GM12801 (cell line): Measurements from ENCODE around the gene HERC5.

ENCODE experiments used
- TF ChIP-seq, protein P1 (sequence below): IDR thresholded peaks from one replicate; pipeline ENCODE4 v1.5.1; 2011; ENCODE audit warnings: control low read depth; ENCODE audit not compliant: insufficient read length; ENCODE audit errors: extremely low read depth

The HERC5 gene

DNA sequence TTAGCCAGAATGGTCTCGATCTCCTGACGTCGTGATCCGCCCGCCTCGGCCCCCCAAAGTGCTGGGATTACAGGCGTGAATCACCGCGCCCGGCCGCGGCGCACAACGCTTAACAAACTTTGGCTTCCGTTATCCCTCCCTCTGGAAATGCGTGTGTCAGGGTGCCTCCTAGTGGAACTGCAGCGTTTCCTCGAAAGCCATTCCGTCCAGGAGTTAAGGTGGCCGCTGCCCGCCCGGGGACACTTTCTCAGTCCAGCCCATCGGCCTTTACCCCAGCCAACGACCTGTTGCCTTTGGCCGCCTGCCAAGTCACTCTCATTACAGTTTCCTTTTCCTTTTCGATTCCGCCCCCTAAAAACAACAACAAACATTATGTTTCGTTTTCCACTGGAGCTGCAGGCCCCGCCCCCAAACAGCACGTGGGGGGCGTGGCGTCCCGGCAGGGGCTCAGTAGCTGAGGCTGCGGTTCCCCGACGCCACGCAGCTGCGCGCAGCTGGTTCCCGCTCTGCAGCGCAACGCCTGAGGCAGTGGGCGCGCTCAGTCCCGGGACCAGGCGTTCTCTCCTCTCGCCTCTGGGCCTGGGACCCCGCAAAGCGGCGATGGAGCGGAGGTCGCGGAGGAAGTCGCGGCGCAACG lies at the start of gene HERC5:
Gene HERC5 (plus strand): TSS at position 450 of the 637 bp plus-strand sequence. CDS start 151 bp downstream, at position 601.
- TF ChIP-seq, protein P1, sequence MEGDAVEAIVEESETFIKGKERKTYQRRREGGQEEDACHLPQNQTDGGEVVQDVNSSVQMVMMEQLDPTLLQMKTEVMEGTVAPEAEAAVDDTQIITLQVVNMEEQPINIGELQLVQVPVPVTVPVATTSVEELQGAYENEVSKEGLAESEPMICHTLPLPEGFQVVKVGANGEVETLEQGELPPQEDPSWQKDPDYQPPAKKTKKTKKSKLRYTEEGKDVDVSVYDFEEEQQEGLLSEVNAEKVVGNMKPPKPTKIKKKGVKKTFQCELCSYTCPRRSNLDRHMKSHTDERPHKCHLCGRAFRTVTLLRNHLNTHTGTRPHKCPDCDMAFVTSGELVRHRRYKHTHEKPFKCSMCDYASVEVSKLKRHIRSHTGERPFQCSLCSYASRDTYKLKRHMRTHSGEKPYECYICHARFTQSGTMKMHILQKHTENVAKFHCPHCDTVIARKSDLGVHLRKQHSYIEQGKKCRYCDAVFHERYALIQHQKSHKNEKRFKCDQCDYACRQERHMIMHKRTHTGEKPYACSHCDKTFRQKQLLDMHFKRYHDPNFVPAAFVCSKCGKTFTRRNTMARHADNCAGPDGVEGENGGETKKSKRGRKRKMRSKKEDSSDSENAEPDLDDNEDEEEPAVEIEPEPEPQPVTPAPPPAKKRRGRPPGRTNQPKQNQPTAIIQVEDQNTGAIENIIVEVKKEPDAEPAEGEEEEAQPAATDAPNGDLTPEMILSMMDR = no peak

DNA sequence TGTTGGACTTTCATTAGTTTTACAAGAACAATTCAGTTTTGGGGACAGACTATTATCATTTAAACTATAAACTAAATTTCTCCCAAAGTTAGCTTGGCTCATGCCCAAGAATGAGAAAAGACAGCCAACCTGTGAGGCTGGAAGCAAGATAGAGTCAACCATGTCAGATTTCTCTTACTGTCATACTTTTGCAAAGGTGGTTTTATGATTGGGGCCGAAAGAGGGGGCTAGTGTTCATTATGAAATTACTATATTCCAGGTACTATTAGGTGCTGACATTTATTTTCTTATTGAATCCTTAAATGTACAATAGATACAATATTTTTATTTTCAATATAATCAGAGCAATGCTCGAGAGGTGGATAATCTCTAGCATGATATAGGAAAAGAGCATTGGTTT lies 47.7 kb upstream of the HERC5 start:
- TF ChIP-seq, protein P1 = no peak

DNA sequence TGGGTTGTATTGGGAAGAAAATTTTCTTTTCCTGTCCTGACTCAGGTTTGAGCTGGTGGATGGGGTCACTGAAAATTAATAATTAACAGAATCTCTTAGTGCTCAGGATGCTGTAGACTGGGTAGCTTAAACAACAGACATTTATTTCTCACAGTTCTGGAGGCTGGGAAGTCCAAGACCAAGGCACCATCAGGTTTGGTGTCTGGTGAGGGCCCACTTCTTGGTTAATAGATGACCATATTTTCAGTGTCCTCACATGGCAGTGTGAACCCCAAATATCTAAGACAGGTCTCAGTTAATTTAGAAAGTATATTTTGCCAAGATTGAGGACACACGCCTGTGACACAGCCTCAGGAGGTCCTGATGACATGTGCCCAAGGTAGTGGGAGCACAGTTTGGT lies 47.1 kb upstream of the HERC5 start:
- TF ChIP-seq, protein P1 = no peak

DNA sequence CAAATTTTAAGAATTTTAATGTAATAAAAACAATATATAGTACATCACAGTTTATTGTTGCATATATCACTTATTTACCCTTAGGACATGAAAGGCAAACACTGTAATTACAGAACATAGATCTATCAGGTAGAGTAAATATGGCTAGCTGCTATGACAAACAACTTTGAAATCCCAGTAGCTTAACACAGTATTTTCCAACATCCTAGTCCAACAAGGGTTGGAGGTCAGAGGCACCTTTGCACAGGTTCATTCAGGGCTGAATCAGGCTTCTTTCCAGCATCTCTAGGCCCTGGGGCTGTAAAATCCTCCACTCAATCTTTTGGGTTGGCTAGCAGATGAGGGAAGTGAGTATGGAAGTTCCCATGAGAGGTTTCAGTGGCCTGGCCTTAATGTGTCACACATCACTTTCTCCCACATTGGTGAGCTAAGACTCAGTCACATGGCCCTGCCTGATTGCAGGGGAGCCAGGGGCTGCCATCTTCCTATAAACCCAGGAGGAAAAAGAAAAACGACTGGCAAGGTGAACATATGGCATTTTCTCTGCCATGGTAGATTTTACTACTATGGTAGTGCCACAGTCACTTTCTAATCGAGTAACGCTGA lies 45.3 kb upstream of the HERC5 start:
- TF ChIP-seq, protein P1 = no peak

DNA sequence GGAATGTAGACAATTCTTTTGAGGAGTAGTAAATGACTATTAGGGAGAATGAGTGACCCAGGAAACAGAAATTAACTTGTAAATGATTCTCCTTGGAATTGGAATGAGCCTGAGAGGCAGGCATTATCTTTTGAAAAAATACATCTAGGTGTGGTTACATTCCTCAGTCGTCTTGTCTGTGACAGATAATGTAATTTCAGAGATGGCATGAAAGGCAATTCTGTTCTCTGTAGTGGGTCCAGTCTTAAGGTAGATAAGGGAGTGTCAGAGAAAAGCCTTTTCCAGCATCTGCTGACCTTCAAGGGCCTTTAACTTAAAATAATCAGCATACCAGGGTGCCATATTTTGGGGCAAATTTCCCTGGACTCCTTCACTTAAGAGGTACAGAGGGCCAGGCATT lies 43.1 kb upstream of the HERC5 start:
- TF ChIP-seq, protein P1 = no peak

DNA sequence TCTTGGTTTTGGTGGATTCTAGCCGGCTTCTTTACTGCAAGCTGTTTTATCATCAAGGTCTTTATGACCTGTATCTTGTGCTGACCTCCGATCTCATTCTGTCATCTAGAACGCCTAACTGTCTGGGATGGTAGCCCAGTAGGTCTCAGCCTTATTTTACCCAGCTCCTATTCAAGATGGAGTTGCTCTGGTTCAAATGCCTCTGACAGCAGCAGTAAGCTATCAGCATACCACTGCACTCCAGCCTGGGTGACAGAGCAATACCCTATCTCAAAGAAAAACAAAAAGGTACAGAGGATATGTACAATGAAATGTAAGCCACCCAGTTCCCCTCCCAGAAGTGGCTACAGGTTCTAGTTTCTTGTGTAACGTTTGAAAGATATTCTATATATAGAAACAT lies 42.2 kb upstream of the HERC5 start:
- TF ChIP-seq, protein P1 = no peak

DNA sequence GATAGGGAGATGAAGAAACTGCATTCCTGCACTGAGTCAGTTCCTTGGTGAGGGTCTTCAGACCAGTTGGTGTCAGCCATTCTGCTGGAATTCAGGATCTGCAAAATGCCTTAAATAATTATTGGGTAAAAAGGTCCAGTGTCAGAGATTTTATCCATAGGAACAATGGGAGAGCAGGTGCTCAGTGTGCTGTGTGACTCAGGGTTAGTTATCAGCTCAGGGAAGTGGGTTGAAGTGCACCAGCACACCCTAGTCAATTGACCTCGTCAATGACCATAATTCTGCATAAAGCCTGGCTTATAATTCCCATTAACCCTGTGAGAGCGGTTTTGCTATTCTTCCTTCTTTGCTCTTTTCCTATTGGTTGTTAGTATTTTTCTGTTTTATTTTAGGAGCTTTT lies 40.9 kb upstream of the HERC5 start:
- TF ChIP-seq, protein P1 = no peak
